Measurements from ENCODE around the gene CENPX.

The CENPX gene

DNA sequence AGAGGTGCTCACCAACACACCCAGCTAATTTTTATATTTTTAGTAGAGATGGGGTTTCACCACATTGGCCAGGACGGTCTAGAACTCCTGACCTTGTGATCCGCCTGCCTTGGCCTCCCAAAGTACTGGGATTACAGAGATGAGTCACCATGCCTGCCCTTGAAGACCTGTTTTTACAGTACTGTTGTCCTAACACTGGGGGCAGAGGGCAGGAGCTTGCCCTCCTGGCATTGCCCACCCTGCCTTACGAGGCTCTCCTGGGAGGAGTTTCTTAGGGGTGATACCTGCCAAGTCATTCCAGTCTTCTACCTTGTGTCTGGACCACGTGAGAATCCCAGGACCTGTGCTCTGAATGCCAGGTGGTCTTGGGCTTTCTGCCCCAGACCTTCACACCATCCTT, 42.6 kb downstream of the CENPX start:
- intact Hi-C loops (cut with DNase I; ENCODE audit: low total_unique reads): no loop called here
- no peak for DNase-seq
- H3K27me3 ChIP-seq: no peaks in the 10 kb centered on the region
- H3K27ac ChIP-seq: no peak overlapping the region
- peaks cover 17 to 36% (median 19%) of the 10 kb centered on the region in 3 donors for H3K36me3 ChIP-seq
- peaks cover 0 to 23% (median 17%) of the 10 kb centered on the region in 4 donors for H3K4me1 ChIP-seq
- no peak overlapping the region for H3K4me3 ChIP-seq
- no peaks in the 10 kb centered on the region for H3K9me3 ChIP-seq
- TF ChIP-seq CTCF (IDR thresholded peaks at IDR 0.05): no peak

- TF ChIP-seq CTCF (IDR thresholded peaks at IDR 0.05): no peak
- Histone ChIP-seq H3K4me3 (peak overlapping the region; percentile 58 to 90), H3K27ac (peak overlapping the region in 1 of 2 donors; percentile 89), H3K36me3 (peaks cover 5 to 22% (median 5%) of the 10 kb centered on the region in 3 donors), H3K9me3 (no peaks in the 10 kb centered on the region), H3K27me3 (no peaks in the 10 kb centered on the region), H3K4me1 (peaks cover 0 to 23% (median 17%) of the 10 kb centered on the region in 4 donors)
- DNase-seq: no peak
- intact Hi-C loops (cut with DNase I; ENCODE audit: low total_unique reads): no loop called here
Observed at GRCh38 chr17:81978524-81979298, 44.0 kb downstream of the CENPX start.

DNA sequence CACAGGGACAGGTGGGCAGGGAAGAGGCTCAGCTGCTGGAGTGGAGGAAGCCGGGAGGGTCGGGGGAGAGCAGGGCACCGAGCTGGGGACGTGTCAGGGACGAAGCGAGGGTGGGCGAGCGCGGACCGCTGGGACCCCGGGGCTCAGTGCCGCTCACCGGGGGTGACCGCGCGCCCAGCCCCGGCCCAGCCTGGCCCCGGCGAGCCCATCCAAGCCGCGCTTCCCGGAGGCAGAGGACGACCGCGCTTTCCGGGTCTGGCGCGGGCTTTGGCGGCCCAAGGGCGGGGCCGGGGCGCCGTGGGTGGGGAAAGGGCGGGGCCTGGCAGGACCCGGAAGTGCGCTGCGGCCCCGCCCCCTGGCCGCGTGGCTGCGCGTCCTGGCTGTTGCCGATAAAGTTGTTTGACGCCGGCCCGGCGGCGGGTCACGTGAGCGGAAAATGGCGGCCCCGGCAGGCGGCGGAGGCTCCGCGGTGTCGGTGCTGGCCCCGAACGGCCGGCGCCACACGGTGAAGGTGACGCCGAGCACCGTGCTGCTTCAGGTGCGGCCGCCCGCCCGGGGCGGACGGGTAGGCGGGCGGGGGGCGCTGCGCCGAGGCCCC, 45.4 kb downstream of the CENPX start, which contains the start of gene ASPSCR1:
TSS of gene ASPSCR1 (plus strand) at position 419 of the 598 bp plus-strand sequence. CDS start at position 437, 18 bp downstream.
- no peaks in the 10 kb centered on the region for H3K9me3 ChIP-seq
- no peak for TF ChIP-seq CTCF (IDR thresholded peaks at IDR 0.05)
- intact Hi-C loops (cut with DNase I; ENCODE audit: low total_unique reads): no loop called here

GRCh38 chr17:81976332-81977210, 46.1 kb downstream of the CENPX start:
- intact Hi-C loops (cut with DNase I; ENCODE audit: low total_unique reads): no loop called here

More for the DNA sequence above, 45.4 kb downstream of the CENPX start, which contains the start of gene ASPSCR1:
- Histone ChIP-seq H3K4me1 (peaks cover 0 to 23% (median 17%) of the 10 kb centered on the region in 4 donors), H3K27ac (peak within 1 kb of the TSS; percentile 80 to 89), H3K4me3 (peak within 1 kb of the TSS; percentile 58 to 90), H3K36me3 (peaks cover 0 to 16% (median 0%) of the 10 kb centered on the region in 3 donors), H3K27me3 (peaks cover 0 to 5% of the 10 kb centered on the region in 2 donors)
- peak; percentile 81 to 93 for DNase-seq

More at GRCh38 chr17:81976332-81977210, 46.1 kb downstream of the CENPX start:
- Histone ChIP-seq H3K27me3 (peaks cover 0 to 13% of the 10 kb centered on the region in 2 donors), H3K9me3 (no peaks in the 10 kb centered on the region), H3K36me3 (peaks cover 0 to 16% (median 0%) of the 10 kb centered on the region in 3 donors), H3K27ac (peak overlapping the region; percentile 80 to 89), H3K4me1 (peaks cover 0 to 23% (median 17%) of the 10 kb centered on the region in 4 donors), H3K4me3 (peak overlapping the region; percentile 58 to 90)
- no peak for DNase-seq
- no peak for TF ChIP-seq CTCF (IDR thresholded peaks at IDR 0.05)

Measured in tibial artery (tissue), 4 donors.